NCI-H2081 treated with DMSO at 0.1 percent for 48 hours (cell line): ENCODE measurements around the gene PTGES.
"Not testable (repeated sequence)": the region's sequence is repeated elsewhere in the genome, so short reads cannot be mapped to it uniquely, and the experiment has no call there.

ENCODE experiments used
- DNase-seq: peaks from one replicate; lab custom pipeline; 2025; lab: John Stamatoyannopoulos, UW

Gene PTGES

GRCh38 chr9:129752900-129753729 is at the start of gene PTGES:
PTGES (minus strand) TSS chr9:129753042; CDS start chr9:129753012, 30 bp downstream.
- no peak for DNase-seq

- no peak for DNase-seq
These were observed 48.7 kb upstream of the PTGES start for GRCh38 chr9:129801504-129801903.

GRCh38 chr9:129798973-129799372 is 46.1 kb upstream of the PTGES start:
- no peak for DNase-seq

GRCh38 chr9:129796029-129796428 is 43.2 kb upstream of the PTGES start:
- not testable (repeated sequence) for DNase-seq

- DNase-seq: no peak
These were observed 41.7 kb upstream of the PTGES start for GRCh38 chr9:129794549-129794948.

- no peak for DNase-seq
These were observed 33.6 kb upstream of the PTGES start for GRCh38 chr9:129786481-129786880.

GRCh38 chr9:129785866-129786265 is 33.0 kb upstream of the PTGES start:
- no peak for DNase-seq

- not testable (repeated sequence) for DNase-seq
These were observed 32.1 kb upstream of the PTGES start for GRCh38 chr9:129784970-129785369.

- peak; percentile 0 for DNase-seq
These were observed 30.9 kb upstream of the PTGES start for GRCh38 chr9:129783516-129784361.

- no peak for DNase-seq
These were observed 29.1 kb upstream of the PTGES start for GRCh38 chr9:129781981-129782380.

- DNase-seq: no peak
These were observed 28.3 kb upstream of the PTGES start for GRCh38 chr9:129781131-129781530.

- DNase-seq: no peak
These were observed 26.8 kb upstream of the PTGES start for GRCh38 chr9:129779560-129780190.

- no peak for DNase-seq
These were observed 25.6 kb upstream of the PTGES start for GRCh38 chr9:129778469-129778868.

- DNase-seq: no peak
These were observed 24.9 kb upstream of the PTGES start for GRCh38 chr9:129777769-129778130.

- no peak for DNase-seq
These were observed 24.3 kb upstream of the PTGES start for GRCh38 chr9:129776938-129777768.

GRCh38 chr9:129776566-129776937 is 23.7 kb upstream of the PTGES start:
- DNase-seq: no peak

- DNase-seq: not testable (repeated sequence)
These were observed 23.3 kb upstream of the PTGES start for GRCh38 chr9:129776096-129776495.

GRCh38 chr9:129775448-129775798 is 22.6 kb upstream of the PTGES start:
- DNase-seq: no peak

- no peak for DNase-seq
These were observed 22.1 kb upstream of the PTGES start for GRCh38 chr9:129774791-129775447.

- DNase-seq: no peak
These were observed 20.6 kb upstream of the PTGES start for GRCh38 chr9:129773262-129774048.
